Measurements from ENCODE around the gene PDZD7.

The PDZD7 gene

GRCh38 chr10:101000127-101000914 lies 30.6 kb downstream of the PDZD7 start:
- DNase-seq = no peak

- DNase-seq = no peak
These were observed 31.2 kb downstream of the PDZD7 start, which contains the start of gene LZTS2 for GRCh38 chr10:100999742-101000126. TSS of gene LZTS2 (plus strand) at chr10:100999808. CDS start at chr10:101002539, 2,731 bp downstream.

- peak; percentile 78 for DNase-seq
These were observed 31.8 kb downstream of the PDZD7 start for GRCh38 chr10:100998991-100999741.

- peak; percentile 62 for DNase-seq
These were observed 32.5 kb downstream of the PDZD7 start for GRCh38 chr10:100998183-100998990.

- peak; percentile 69 for DNase-seq
These were observed 33.4 kb downstream of the PDZD7 start for GRCh38 chr10:100997360-100998182.

GRCh38 chr10:100996678-100997359 lies 34.1 kb downstream of the PDZD7 start:
- DNase-seq = peak; percentile 30

GRCh38 chr10:100995181-100995580 lies 35.7 kb downstream of the PDZD7 start:
- no peak for DNase-seq

GRCh38 chr10:100993986-100994708 lies 36.8 kb downstream of the PDZD7 start:
- DNase-seq = no peak

GRCh38 chr10:100989088-100989487 lies 41.8 kb downstream of the PDZD7 start:
- DNase-seq = no peak

GRCh38 chr10:100988166-100988565 lies 42.8 kb downstream of the PDZD7 start:
- DNase-seq = no peak

- no peak for DNase-seq
These were observed 43.3 kb downstream of the PDZD7 start for GRCh38 chr10:100987685-100988049.

- peak; percentile 82 for DNase-seq
These were observed 43.8 kb downstream of the PDZD7 start, which contains the start of the genes MRPL43 and TWNK for GRCh38 chr10:100986952-100987684. TSS of gene MRPL43 (minus strand) at chr10:100987497. CDS start at chr10:100987443, 54 bp downstream. TSS of gene TWNK (plus strand) at chr10:100987543. CDS start at chr10:100988211, 668 bp downstream.

- DNase-seq = no peak
These were observed 44.3 kb downstream of the PDZD7 start for GRCh38 chr10:100986623-100986951.

- DNase-seq = no peak
These were observed 45.6 kb downstream of the PDZD7 start for GRCh38 chr10:100985336-100985735.

GRCh38 chr10:100984672-100985177 lies 46.2 kb downstream of the PDZD7 start:
- DNase-seq = no peak

- no peak for DNase-seq
These were observed 46.9 kb downstream of the PDZD7 start for GRCh38 chr10:100983868-100984671.

GRCh38 chr10:100982916-100983830 lies 47.8 kb downstream of the PDZD7 start:
- DNase-seq = no peak

GRCh38 chr10:100981178-100981772 lies 49.7 kb downstream of the PDZD7 start:
- DNase-seq = no peak

All from stimulated activated CD4-positive, alpha-beta T cell treated with anti-CD3 and anti-CD28 coated beads, Interleukin-12 subunit alpha, Interleukin-12 subunit beta, amount 100 ng/mL, for 4 hours (primary cell).